Karpas-422 (cell line): Measurements from ENCODE around the gene CCDC187. TPM values are rescaled to one million over a fixed set of nuclear protein-coding genes. Genes with fewer than 3 reads are reported as not detected.

Experiments used
- DNase-seq: peaks from one replicate; pipeline ENCODE4 v3.0.0-alpha.2; 2015
- H2AFZ ChIP-seq: fragments of 200-600 bp; sonication (generic); 2 replicates; pipeline ENCODE4 v1.6.1; 2014; ENCODE audit warnings: antibody characterized with exemption, low read length, mixed read lengths
- H3K27ac ChIP-seq: fragments of 200-600 bp; sonication (generic); 2 replicates; pipeline ENCODE4 v1.5.1; 2014; ENCODE audit warnings: mild to moderate bottlenecking, low read length, moderate library complexity
- H3K27me3 ChIP-seq: fragments of 200-600 bp; sonication (generic); 2 replicates; pipeline ENCODE4 v1.6.1; 2014; ENCODE audit warnings: low read length, mixed read lengths
- H3K36me3 ChIP-seq: fragments of 200-600 bp; sonication (generic); 2 replicates; pipeline ENCODE4 v1.6.1; 2014; ENCODE audit warnings: low read length, mixed read lengths; ENCODE audit not compliant: insufficient read depth
- H3K4me1 ChIP-seq: fragments of 200-600 bp; sonication (generic); 2 replicates; pipeline ENCODE4 v1.6.1; 2014; ENCODE audit warnings: mild to moderate bottlenecking, low read length, mixed read lengths
- H3K4me2 ChIP-seq: fragments of 200-600 bp; sonication (generic); 2 replicates; pipeline ENCODE4 v1.6.1; 2014; ENCODE audit warnings: low read length, low read depth, mild to moderate bottlenecking; ENCODE audit not compliant: poor library complexity, severe bottlenecking
- H3K4me3 ChIP-seq: fragments of 200-600 bp; sonication (generic); 2 replicates; pipeline ENCODE4 v1.5.1; 2014; ENCODE audit warnings: mild to moderate bottlenecking, antibody characterized with exemption, low read length, mixed read lengths
- H3K79me2 ChIP-seq: fragments of 200-600 bp; sonication (generic); 2 replicates; pipeline ENCODE4 v1.6.1; 2014; ENCODE audit warnings: mild to moderate bottlenecking, low read length, mixed read lengths
- H3K9ac ChIP-seq: fragments of 200-600 bp; sonication (generic); 2 replicates; pipeline ENCODE4 v1.6.0; 2014; ENCODE audit warnings: low read length
- H3K9me2 ChIP-seq: fragments of 200-600 bp; sonication (generic), shearing (Covaris generic); replicated peaks from 2 replicates; pipeline ENCODE4 v1.6.0; 2014; ENCODE audit warnings: mild to moderate bottlenecking, low read length, moderate library complexity; ENCODE audit not compliant: insufficient read depth
- H3K9me3 ChIP-seq: fragments of 300-700, 200-600 bp; sonication (generic); 2 replicates; pipeline ENCODE4 v1.6.1; 2014; ENCODE audit warnings: low read length, mixed read lengths
- H4K20me1 ChIP-seq: fragments of 200-600 bp; sonication (generic); 2 replicates; pipeline ENCODE4 v1.6.1; 2014; ENCODE audit warnings: mild to moderate bottlenecking, antibody characterized with exemption, low read length, low read depth; ENCODE audit not compliant: insufficient read depth
- total RNA-seq: library from RNA; depleted of rRNA; stranded (reverse); fragments of >200 nt; shearing (Covaris generic); gene quantifications from 2 replicates; pipeline ENCODE4 v1.2.3, GENCODE V29; 2014; ENCODE audit warnings: low replicate concordance

Gene CCDC187
- total RNA-seq, 1 experiment from 2014 or later: 0.34 TPM

GRCh38 chr9:136316271-136316751 lies 12.4 kb upstream of the CCDC187 start:
- no peaks in the 10 kb centered on the region for H3K9me2 ChIP-seq
- H3K4me2 ChIP-seq: no peak overlapping the region
- no peak overlapping the region for H2AFZ ChIP-seq
- DNase-seq: no peak
- H3K9ac ChIP-seq: no peak overlapping the region
- no peaks in the 10 kb centered on the region for H3K27me3 ChIP-seq
- no peaks in the 10 kb centered on the region for H3K79me2 ChIP-seq
- peaks cover 78% of the 10 kb centered on the region for H3K4me1 ChIP-seq
- H3K4me3 ChIP-seq: no peak overlapping the region
- no peaks in the 10 kb centered on the region for H4K20me1 ChIP-seq
- no peaks in the 10 kb centered on the region; the same call in 1 of the 2 replicates for H3K36me3 ChIP-seq
- H3K27ac ChIP-seq: peak overlapping the region; percentile 97
- H3K9me3 ChIP-seq: peaks cover 8% of the 10 kb centered on the region

- peak overlapping the region; percentile 79; the same call in 1 of the 2 replicates for H3K27ac ChIP-seq
- no peak overlapping the region for H3K4me2 ChIP-seq
- H3K4me3 ChIP-seq: no peak overlapping the region
- no peaks in the 10 kb centered on the region for H3K27me3 ChIP-seq
- H3K9me2 ChIP-seq: no peaks in the 10 kb centered on the region
- no peak overlapping the region for H3K9ac ChIP-seq
- peaks cover 8% of the 10 kb centered on the region for H3K9me3 ChIP-seq
- DNase-seq: no peak
- H3K79me2 ChIP-seq: no peaks in the 10 kb centered on the region
- H4K20me1 ChIP-seq: no peaks in the 10 kb centered on the region
- H3K36me3 ChIP-seq: no peaks in the 10 kb centered on the region; the same call in 1 of the 2 replicates
- peaks cover 78% of the 10 kb centered on the region for H3K4me1 ChIP-seq
- no peak overlapping the region for H2AFZ ChIP-seq
These were observed 11.1 kb upstream of the CCDC187 start for GRCh38 chr9:136314944-136315343.

GRCh38 chr9:136314056-136314416 lies 10.1 kb upstream of the CCDC187 start:
- Histone ChIP-seq H3K36me3 (no peaks in the 10 kb centered on the region; the same call in 1 of the 2 replicates), H3K9me2 (no peaks in the 10 kb centered on the region), H3K9ac (peak overlapping the region; percentile 54), H3K79me2 (no peaks in the 10 kb centered on the region), H3K9me3 (peaks cover 8% of the 10 kb centered on the region), H3K27ac (peak overlapping the region; percentile 79), H3K4me3 (no peak overlapping the region), H3K4me2 (no peak overlapping the region), H3K4me1 (peaks cover 78% of the 10 kb centered on the region), H3K27me3 (no peaks in the 10 kb centered on the region), H2AFZ (no peak overlapping the region), H4K20me1 (no peaks in the 10 kb centered on the region)
- DNase-seq: no peak

GRCh38 chr9:136313111-136314055 lies 9.5 kb upstream of the CCDC187 start:
- peak overlapping the region; percentile 79 for H3K27ac ChIP-seq
- H3K9ac ChIP-seq: peak overlapping the region; percentile 54
- H3K4me2 ChIP-seq: peak overlapping the region; percentile 67
- no peaks in the 10 kb centered on the region for H3K79me2 ChIP-seq
- DNase-seq: peak; percentile 78
- no peaks in the 10 kb centered on the region for H3K27me3 ChIP-seq
- H3K4me3 ChIP-seq: no peak overlapping the region
- H2AFZ ChIP-seq: peak overlapping the region; percentile 21; the same call in 1 of the 2 replicates
- peaks cover 75% of the 10 kb centered on the region for H3K4me1 ChIP-seq
- H3K9me3 ChIP-seq: peaks cover 8% of the 10 kb centered on the region
- no peaks in the 10 kb centered on the region; the same call in 1 of the 2 replicates for H3K36me3 ChIP-seq
- no peaks in the 10 kb centered on the region for H4K20me1 ChIP-seq
- no peaks in the 10 kb centered on the region for H3K9me2 ChIP-seq

- no peaks in the 10 kb centered on the region for H3K27me3 ChIP-seq
- H3K27ac ChIP-seq: peak overlapping the region; percentile 79
- H2AFZ ChIP-seq: no peak overlapping the region
- H3K79me2 ChIP-seq: no peaks in the 10 kb centered on the region
- no peaks in the 10 kb centered on the region for H4K20me1 ChIP-seq
- peaks cover 66% of the 10 kb centered on the region for H3K4me1 ChIP-seq
- H3K4me3 ChIP-seq: peak overlapping the region; percentile 22; the same call in 1 of the 2 replicates
- peaks cover 8% of the 10 kb centered on the region for H3K9me3 ChIP-seq
- H3K9ac ChIP-seq: peak overlapping the region; percentile 54
- H3K9me2 ChIP-seq: no peaks in the 10 kb centered on the region
- no peaks in the 10 kb centered on the region; the same call in 1 of the 2 replicates for H3K36me3 ChIP-seq
- peak; percentile 90 for DNase-seq
- H3K4me2 ChIP-seq: peak overlapping the region; percentile 67
These were observed 8.5 kb upstream of the CCDC187 start for GRCh38 chr9:136312436-136312835.

GRCh38 chr9:136312009-136312375 lies 8.1 kb upstream of the CCDC187 start:
- Histone ChIP-seq H3K9ac (peak overlapping the region; percentile 46), H3K4me1 (peaks cover 64% of the 10 kb centered on the region), H2AFZ (no peak overlapping the region), H3K9me3 (peaks cover 8% of the 10 kb centered on the region), H4K20me1 (no peaks in the 10 kb centered on the region), H3K79me2 (no peaks in the 10 kb centered on the region), H3K4me2 (peak overlapping the region; percentile 67), H3K36me3 (no peaks in the 10 kb centered on the region; the same call in 1 of the 2 replicates), H3K27ac (peak overlapping the region; percentile 79; the same call in 1 of the 2 replicates), H3K4me3 (peak overlapping the region; percentile 22; the same call in 1 of the 2 replicates), H3K27me3 (no peaks in the 10 kb centered on the region), H3K9me2 (no peaks in the 10 kb centered on the region)
- no peak for DNase-seq

GRCh38 chr9:136311051-136312008 lies 7.4 kb upstream of the CCDC187 start:
- Histone ChIP-seq H3K9me3 (peaks cover 8% of the 10 kb centered on the region), H3K9ac (peak overlapping the region; percentile 46), H2AFZ (no peak overlapping the region), H3K79me2 (no peaks in the 10 kb centered on the region), H3K4me2 (peak overlapping the region; percentile 67), H3K9me2 (no peaks in the 10 kb centered on the region), H3K27ac (peak overlapping the region; percentile 79; the same call in 1 of the 2 replicates), H3K4me3 (peak overlapping the region; percentile 22; the same call in 1 of the 2 replicates), H3K4me1 (peaks cover 64% of the 10 kb centered on the region), H3K36me3 (no peaks in the 10 kb centered on the region; the same call in 1 of the 2 replicates), H3K27me3 (no peaks in the 10 kb centered on the region), H4K20me1 (no peaks in the 10 kb centered on the region)
- peak; percentile 83 for DNase-seq
